GM23338 (cell line): ENCODE data around the gene KAZN. TPM values are rescaled to one million over a fixed set of nuclear protein-coding genes. Genes with fewer than 3 reads are reported as not detected.

Experiments used
- ATAC-seq: fragments of 200-7000 bp; cut with Tn5 transposase; 3 replicates; pipeline ENCODE4 v1.9.1; 2020
- DNase-seq: peaks from one replicate; pipeline ENCODE4 v3.0.0-alpha.2; 2015; ENCODE audit warnings: low spot score
- H2AFZ ChIP-seq: fragments of 200-600 bp; sonication (generic); 2 replicates; pipeline ENCODE4 v1.8.0; 2016; ENCODE audit warnings: antibody characterized with exemption, mild to moderate bottlenecking, moderate library complexity
- H3F3A ChIP-seq: fragments of 200-600 bp; sonication (generic); replicated peaks from 2 replicates; pipeline ENCODE4 v1.8.0; 2017; ENCODE audit warnings: antibody characterized with exemption, mixed run types, low read depth
- H3K27ac ChIP-seq: fragments of 200-600 bp; sonication (generic); 2 replicates; pipeline ENCODE4 v1.6.1; 2016; ENCODE audit warnings: low read depth
- H3K27me3 ChIP-seq: fragments of 200-600 bp; sonication (generic); 2 replicates; pipeline ENCODE4 v1.8.0; 2016; ENCODE audit warnings: mild to moderate bottlenecking, mixed run types, moderate library complexity; ENCODE audit not compliant: insufficient read depth
- H3K36me3 ChIP-seq: fragments of 200-600 bp; sonication (generic); 2 replicates; pipeline ENCODE4 v1.8.0; 2016; ENCODE audit warnings: mild to moderate bottlenecking; ENCODE audit not compliant: insufficient read depth
- H3K4me1 ChIP-seq: fragments of 200-600 bp; sonication (generic); 2 replicates; pipeline ENCODE4 v1.8.0; 2016; ENCODE audit warnings: mild to moderate bottlenecking, moderate library complexity; ENCODE audit not compliant: insufficient read depth
- H3K4me2 ChIP-seq: fragments of 200-600 bp; sonication (generic); 2 replicates; pipeline ENCODE4 v1.7.1; 2017; ENCODE audit warnings: mixed run types
- H3K4me3 ChIP-seq: fragments of 200-600 bp; sonication (generic); 2 replicates; pipeline ENCODE4 v1.6.1; 2016; ENCODE audit warnings: mixed run types
- H3K79me2 ChIP-seq: fragments of 200-600 bp; sonication (generic); replicated peaks from 2 replicates; pipeline ENCODE4 v1.8.0; 2017; ENCODE audit warnings: mild to moderate bottlenecking; ENCODE audit not compliant: insufficient read depth
- H3K9me2 ChIP-seq: fragments of 200-600 bp; sonication (generic); 2 replicates; pipeline ENCODE4 v1.8.0; 2017; ENCODE audit not compliant: insufficient read depth
- H4K20me1 ChIP-seq: fragments of 200-600 bp; sonication (generic); replicated peaks from 2 replicates; pipeline ENCODE4 v1.8.0; 2017; ENCODE audit warnings: mild to moderate bottlenecking; ENCODE audit not compliant: insufficient read depth
- H3K27ac Mint-ChIP-seq: 2 replicates; pipeline ENCODE4 v1.8.0; 2020; ENCODE audit warnings: inconsistent platforms, mild to moderate bottlenecking, moderate library complexity, mixed read lengths
- H3K27me3 Mint-ChIP-seq: 3 replicates; pipeline ENCODE4 v1.8.0; 2022; ENCODE audit warnings: low read depth, mild to moderate bottlenecking, moderate library complexity, mixed read lengths, inconsistent platforms; ENCODE audit not compliant: insufficient read depth, poor library complexity
- H3K36me3 Mint-ChIP-seq: 3 replicates; pipeline ENCODE4 v1.8.0; 2021; ENCODE audit warnings: low read depth, mild to moderate bottlenecking, inconsistent platforms, moderate library complexity, mixed read lengths
- H3K4me1 Mint-ChIP-seq: 3 replicates; pipeline ENCODE4 v1.8.0; 2020; ENCODE audit warnings: mild to moderate bottlenecking, inconsistent platforms, mixed read lengths
- H3K4me3 Mint-ChIP-seq: 3 replicates; pipeline ENCODE4 v1.8.0; 2021; ENCODE audit warnings: moderate library complexity, mild to moderate bottlenecking, inconsistent platforms, mixed read lengths
- H3K9me3 Mint-ChIP-seq: 3 replicates; pipeline ENCODE4 v1.8.0; 2020; ENCODE audit warnings: moderate library complexity, mild to moderate bottlenecking, inconsistent platforms, mixed read lengths
- CREB1 ChIP-seq: fragments of 250-450 bp; sonication (Bioruptor Pico); IDR thresholded peaks from 2 replicates; pipeline ENCODE4 v1.5.0; 2020; ENCODE audit warnings: low read depth, mild to moderate bottlenecking, moderate library complexity
- EZH2 ChIP-seq: fragments of 200-600 bp; sonication (generic); IDR thresholded peaks from one replicate; pipeline ENCODE4 v1.8.0; 2017; ENCODE audit warnings: antibody characterized with exemption, mild to moderate bottlenecking, low read depth; ENCODE audit not compliant: unreplicated experiment
- EZH2phosphoT487 ChIP-seq: fragments of 200-600 bp; sonication (generic); IDR thresholded peaks from one replicate; pipeline ENCODE4 v1.8.1; 2018; ENCODE audit warnings: antibody characterized with exemption; ENCODE audit not compliant: unreplicated experiment
- JUNB ChIP-seq: IDR thresholded peaks from one replicate; pipeline ENCODE4 v1.6.1; 2016; ENCODE audit warnings: antibody characterized with exemption; ENCODE audit not compliant: unreplicated experiment
- NANOG ChIP-seq: IDR thresholded peaks from 2 replicates; pipeline ENCODE4 v1.6.1; 2016; ENCODE audit warnings: antibody characterized with exemption, borderline replicate concordance
- POLR2AphosphoS5 ChIP-seq: IDR thresholded peaks from 2 replicates; pipeline ENCODE4 v1.6.1; 2016; ENCODE audit warnings: antibody characterized with exemption, low read depth
- STAT1 ChIP-seq: IDR thresholded peaks from one replicate; pipeline ENCODE4 v1.6.1; 2016; ENCODE audit warnings: antibody characterized with exemption; ENCODE audit not compliant: unreplicated experiment
- ZNF114 ChIP-seq: fragments of 250-450 bp; sonication (Bioruptor Pico); IDR thresholded peaks from 2 replicates; pipeline ENCODE4 v1.5.0; 2020; ENCODE audit warnings: mild to moderate bottlenecking, moderate library complexity
- ZNF331 ChIP-seq: fragments of 250-450 bp; sonication (Bioruptor Pico); IDR thresholded peaks from 2 replicates; pipeline ENCODE4 v1.5.0; 2020; ENCODE audit warnings: low read depth, mild to moderate bottlenecking, moderate library complexity
- polyA plus RNA-seq: library from polyadenylated mRNA; unstranded; fragments of >200 nt; fragmentation: Nextera tagmentation; extraction: Ambion mirVana; gene quantifications from 2 replicates; pipeline ENCODE4 v1.2.1, GENCODE V29; 2016
- total RNA-seq: library from RNA; depleted of rRNA; stranded (reverse); fragments of >200 nt; shearing (Covaris generic); gene quantifications from 2 replicates; pipeline ENCODE4 v1.2.3, GENCODE V29; 2014
- TF ChIP-seq, protein P1 (sequence below): IDR thresholded peaks from one replicate; pipeline ENCODE4 v1.6.1; 2018; ENCODE audit warnings: antibody characterized with exemption; ENCODE audit not compliant: unreplicated experiment
- TF ChIP-seq, protein P2 (sequence below): fragments of 250-450 bp; sonication (Bioruptor Pico); IDR thresholded peaks from 2 replicates; pipeline ENCODE4 v1.5.0; 2020; ENCODE audit warnings: mild to moderate bottlenecking, moderate library complexity
- TF ChIP-seq, protein P3 (sequence below): IDR thresholded peaks from 2 replicates; pipeline ENCODE4 v1.6.1; 2016; ENCODE audit warnings: antibody characterized with exemption
- TF ChIP-seq, protein P4 (sequence below), 2 experiments: fragments of 200-600 bp in 1 of 2; sonication (generic) in 1 of 2; conservative IDR thresholded peaks; 2 replicates each; pipeline versions ENCODE4 v1.5.1 to v1.6.1; 2016 to 2017; ENCODE audit warnings: antibody characterized with exemption in 2 of 2, low read depth in 2 of 2, mild to moderate bottlenecking in 2 of 2, moderate library complexity in 1 of 2

KAZN gene
- total and polyA plus RNA-seq, 2 experiments from 2014 or later = 9.9 to 15.0 TPM

DNA sequence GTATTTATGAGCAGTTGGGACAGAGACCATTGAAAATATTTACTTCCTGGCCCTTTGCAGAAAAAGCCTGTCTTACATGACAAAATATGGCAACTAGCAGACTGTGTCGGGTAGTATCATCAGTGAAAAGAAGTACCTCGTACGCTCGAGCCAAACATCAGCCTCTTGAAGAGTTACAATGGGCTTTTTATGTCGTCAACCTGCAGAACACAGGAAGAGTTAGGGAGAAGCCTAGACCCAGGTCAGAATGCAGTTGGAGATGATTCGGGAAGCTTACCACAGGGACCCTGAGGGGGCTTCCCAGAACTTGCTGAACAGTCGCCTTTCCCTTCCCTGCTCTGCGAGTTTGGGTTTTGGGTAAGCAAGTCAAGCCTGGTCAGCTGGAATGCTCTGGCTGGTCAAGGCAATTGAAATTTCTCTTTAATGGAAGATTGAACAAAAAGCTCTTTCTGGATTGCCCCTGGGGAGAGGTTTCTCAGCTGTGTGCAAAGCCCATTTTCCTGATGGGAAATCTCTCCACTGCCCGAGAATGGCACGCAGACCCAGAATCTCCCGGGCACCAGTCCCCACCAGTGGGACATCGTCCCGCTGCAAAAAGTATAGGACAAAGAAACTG lies 291.4 kb downstream of the KAZN start:
- H3K27me3 Mint-ChIP-seq = peaks cover under 1% of the 10 kb centered on the region

More for the DNA sequence above, 291.4 kb downstream of the KAZN start:
- H3K79me2 ChIP-seq = no peaks in the 10 kb centered on the region
- TF ChIP-seq, protein P1, sequence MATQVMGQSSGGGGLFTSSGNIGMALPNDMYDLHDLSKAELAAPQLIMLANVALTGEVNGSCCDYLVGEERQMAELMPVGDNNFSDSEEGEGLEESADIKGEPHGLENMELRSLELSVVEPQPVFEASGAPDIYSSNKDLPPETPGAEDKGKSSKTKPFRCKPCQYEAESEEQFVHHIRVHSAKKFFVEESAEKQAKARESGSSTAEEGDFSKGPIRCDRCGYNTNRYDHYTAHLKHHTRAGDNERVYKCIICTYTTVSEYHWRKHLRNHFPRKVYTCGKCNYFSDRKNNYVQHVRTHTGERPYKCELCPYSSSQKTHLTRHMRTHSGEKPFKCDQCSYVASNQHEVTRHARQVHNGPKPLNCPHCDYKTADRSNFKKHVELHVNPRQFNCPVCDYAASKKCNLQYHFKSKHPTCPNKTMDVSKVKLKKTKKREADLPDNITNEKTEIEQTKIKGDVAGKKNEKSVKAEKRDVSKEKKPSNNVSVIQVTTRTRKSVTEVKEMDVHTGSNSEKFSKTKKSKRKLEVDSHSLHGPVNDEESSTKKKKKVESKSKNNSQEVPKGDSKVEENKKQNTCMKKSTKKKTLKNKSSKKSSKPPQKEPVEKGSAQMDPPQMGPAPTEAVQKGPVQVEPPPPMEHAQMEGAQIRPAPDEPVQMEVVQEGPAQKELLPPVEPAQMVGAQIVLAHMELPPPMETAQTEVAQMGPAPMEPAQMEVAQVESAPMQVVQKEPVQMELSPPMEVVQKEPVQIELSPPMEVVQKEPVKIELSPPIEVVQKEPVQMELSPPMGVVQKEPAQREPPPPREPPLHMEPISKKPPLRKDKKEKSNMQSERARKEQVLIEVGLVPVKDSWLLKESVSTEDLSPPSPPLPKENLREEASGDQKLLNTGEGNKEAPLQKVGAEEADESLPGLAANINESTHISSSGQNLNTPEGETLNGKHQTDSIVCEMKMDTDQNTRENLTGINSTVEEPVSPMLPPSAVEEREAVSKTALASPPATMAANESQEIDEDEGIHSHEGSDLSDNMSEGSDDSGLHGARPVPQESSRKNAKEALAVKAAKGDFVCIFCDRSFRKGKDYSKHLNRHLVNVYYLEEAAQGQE = no peak
- TF ChIP-seq ZNF114 (CRISPR knock-in tag) = no peak
- TF ChIP-seq ZNF331 = no peak
- TF ChIP-seq, protein P2, sequence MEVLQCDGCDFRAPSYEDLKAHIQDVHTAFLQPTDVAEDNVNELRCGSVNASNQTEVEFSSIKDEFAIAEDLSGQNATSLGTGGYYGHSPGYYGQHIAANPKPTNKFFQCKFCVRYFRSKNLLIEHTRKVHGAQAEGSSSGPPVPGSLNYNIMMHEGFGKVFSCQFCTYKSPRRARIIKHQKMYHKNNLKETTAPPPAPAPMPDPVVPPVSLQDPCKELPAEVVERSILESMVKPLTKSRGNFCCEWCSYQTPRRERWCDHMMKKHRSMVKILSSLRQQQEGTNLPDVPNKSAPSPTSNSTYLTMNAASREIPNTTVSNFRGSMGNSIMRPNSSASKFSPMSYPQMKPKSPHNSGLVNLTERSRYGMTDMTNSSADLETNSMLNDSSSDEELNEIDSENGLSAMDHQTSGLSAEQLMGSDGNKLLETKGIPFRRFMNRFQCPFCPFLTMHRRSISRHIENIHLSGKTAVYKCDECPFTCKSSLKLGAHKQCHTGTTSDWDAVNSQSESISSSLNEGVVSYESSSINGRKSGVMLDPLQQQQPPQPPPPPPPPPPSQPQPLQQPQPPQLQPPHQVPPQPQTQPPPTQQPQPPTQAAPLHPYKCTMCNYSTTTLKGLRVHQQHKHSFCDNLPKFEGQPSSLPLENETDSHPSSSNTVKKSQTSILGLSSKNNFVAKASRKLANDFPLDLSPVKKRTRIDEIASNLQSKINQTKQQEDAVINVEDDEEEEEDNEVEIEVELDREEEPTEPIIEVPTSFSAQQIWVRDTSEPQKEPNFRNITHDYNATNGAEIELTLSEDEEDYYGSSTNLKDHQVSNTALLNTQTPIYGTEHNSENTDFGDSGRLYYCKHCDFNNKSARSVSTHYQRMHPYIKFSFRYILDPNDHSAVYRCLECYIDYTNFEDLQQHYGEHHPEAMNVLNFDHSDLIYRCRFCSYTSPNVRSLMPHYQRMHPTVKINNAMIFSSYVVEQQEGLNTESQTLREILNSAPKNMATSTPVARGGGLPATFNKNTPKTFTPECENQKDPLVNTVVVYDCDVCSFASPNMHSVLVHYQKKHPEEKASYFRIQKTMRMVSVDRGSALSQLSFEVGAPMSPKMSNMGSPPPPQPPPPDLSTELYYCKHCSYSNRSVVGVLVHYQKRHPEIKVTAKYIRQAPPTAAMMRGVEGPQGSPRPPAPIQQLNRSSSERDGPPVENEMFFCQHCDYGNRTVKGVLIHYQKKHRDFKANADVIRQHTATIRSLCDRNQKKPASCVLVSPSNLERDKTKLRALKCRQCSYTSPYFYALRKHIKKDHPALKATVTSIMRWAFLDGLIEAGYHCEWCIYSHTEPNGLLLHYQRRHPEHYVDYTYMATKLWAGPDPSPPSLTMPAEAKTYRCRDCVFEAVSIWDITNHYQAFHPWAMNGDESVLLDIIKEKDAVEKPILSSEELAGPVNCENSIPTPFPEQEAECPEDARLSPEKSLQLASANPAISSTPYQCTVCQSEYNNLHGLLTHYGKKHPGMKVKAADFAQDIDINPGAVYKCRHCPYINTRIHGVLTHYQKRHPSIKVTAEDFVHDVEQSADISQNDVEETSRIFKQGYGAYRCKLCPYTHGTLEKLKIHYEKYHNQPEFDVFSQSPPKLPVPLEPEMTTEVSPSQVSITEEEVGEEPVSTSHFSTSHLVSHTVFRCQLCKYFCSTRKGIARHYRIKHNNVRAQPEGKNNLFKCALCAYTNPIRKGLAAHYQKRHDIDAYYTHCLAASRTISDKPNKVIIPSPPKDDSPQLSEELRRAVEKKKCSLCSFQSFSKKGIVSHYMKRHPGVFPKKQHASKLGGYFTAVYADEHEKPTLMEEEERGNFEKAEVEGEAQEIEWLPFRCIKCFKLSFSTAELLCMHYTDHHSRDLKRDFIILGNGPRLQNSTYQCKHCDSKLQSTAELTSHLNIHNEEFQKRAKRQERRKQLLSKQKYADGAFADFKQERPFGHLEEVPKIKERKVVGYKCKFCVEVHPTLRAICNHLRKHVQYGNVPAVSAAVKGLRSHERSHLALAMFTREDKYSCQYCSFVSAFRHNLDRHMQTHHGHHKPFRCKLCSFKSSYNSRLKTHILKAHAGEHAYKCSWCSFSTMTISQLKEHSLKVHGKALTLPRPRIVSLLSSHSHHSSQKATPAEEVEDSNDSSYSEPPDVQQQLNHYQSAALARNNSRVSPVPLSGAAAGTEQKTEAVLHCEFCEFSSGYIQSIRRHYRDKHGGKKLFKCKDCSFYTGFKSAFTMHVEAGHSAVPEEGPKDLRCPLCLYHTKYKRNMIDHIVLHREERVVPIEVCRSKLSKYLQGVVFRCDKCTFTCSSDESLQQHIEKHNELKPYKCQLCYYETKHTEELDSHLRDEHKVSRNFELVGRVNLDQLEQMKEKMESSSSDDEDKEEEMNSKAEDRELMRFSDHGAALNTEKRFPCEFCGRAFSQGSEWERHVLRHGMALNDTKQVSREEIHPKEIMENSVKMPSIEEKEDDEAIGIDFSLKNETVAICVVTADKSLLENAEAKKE (CRISPR knock-in tag) = no peak
- no peak for TF ChIP-seq EZH2
- TF ChIP-seq NANOG = no peak
- TF ChIP-seq STAT1 = no peak
- TF ChIP-seq, protein P3, sequence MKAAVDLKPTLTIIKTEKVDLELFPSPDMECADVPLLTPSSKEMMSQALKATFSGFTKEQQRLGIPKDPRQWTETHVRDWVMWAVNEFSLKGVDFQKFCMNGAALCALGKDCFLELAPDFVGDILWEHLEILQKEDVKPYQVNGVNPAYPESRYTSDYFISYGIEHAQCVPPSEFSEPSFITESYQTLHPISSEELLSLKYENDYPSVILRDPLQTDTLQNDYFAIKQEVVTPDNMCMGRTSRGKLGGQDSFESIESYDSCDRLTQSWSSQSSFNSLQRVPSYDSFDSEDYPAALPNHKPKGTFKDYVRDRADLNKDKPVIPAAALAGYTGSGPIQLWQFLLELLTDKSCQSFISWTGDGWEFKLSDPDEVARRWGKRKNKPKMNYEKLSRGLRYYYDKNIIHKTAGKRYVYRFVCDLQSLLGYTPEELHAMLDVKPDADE = no peak
- TF ChIP-seq, protein P4, sequence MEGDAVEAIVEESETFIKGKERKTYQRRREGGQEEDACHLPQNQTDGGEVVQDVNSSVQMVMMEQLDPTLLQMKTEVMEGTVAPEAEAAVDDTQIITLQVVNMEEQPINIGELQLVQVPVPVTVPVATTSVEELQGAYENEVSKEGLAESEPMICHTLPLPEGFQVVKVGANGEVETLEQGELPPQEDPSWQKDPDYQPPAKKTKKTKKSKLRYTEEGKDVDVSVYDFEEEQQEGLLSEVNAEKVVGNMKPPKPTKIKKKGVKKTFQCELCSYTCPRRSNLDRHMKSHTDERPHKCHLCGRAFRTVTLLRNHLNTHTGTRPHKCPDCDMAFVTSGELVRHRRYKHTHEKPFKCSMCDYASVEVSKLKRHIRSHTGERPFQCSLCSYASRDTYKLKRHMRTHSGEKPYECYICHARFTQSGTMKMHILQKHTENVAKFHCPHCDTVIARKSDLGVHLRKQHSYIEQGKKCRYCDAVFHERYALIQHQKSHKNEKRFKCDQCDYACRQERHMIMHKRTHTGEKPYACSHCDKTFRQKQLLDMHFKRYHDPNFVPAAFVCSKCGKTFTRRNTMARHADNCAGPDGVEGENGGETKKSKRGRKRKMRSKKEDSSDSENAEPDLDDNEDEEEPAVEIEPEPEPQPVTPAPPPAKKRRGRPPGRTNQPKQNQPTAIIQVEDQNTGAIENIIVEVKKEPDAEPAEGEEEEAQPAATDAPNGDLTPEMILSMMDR (conservative IDR thresholded peaks at IDR 0.05; ENCODE audit: low read depth in 2 of 2) = no peak
- TF ChIP-seq POLR2AphosphoS5 = no peak
- TF ChIP-seq EZH2phosphoT487 = no peak
- TF ChIP-seq JUNB = no peak
- TF ChIP-seq CREB1 (CRISPR knock-in tag) = no peak
- H4K20me1 ChIP-seq = no peaks in the 10 kb centered on the region; the same call in 1 of the 2 replicates
- H3K27ac ChIP-seq = no peak overlapping the region
- no peak overlapping the region for H3K4me2 ChIP-seq
- H3K4me1 ChIP-seq = no peaks in the 10 kb centered on the region; the same call in 1 of the 2 replicates
- no peaks in the 10 kb centered on the region for H3K36me3 Mint-ChIP-seq
- H2AFZ ChIP-seq = no peak overlapping the region
- no peak overlapping the region for H3K4me3 ChIP-seq
- no peaks in the 10 kb centered on the region for H3K36me3 ChIP-seq
- H3K9me3 Mint-ChIP-seq = no peaks in the 10 kb centered on the region
- no peaks in the 10 kb centered on the region for H3K9me2 ChIP-seq
- H3K4me1 Mint-ChIP-seq = peaks cover 3% of the 10 kb centered on the region; the same call in 2 of the 3 replicates
- H3F3A ChIP-seq = no peaks in the 10 kb centered on the region
- no peak overlapping the region for H3K27ac Mint-ChIP-seq
- H3K27me3 ChIP-seq = no peaks in the 10 kb centered on the region
- no peak overlapping the region for H3K4me3 Mint-ChIP-seq
- DNase-seq (no peak), ATAC-seq (no peak)
